CD14-positive monocyte (primary cell): ENCODE data around the gene TMEM132D. TPM values are rescaled to one million over a fixed set of nuclear protein-coding genes. Genes with fewer than 3 reads are reported as not detected.

ENCODE experiments used
- DNase-seq, 3 donors: peaks; one replicate each; pipeline ENCODE4 v3.0.0-alpha.2; 2011 to 2022
- H2AFZ ChIP-seq: 2 replicates; pipeline ENCODE4 v1.6.0; 2012; ENCODE audit warnings: mild to moderate bottlenecking, low read depth, low read length, inconsistent platforms; ENCODE audit not compliant: insufficient read depth, poor library complexity, severe bottlenecking
- H3K27ac ChIP-seq, 2 donors: 1 replicate in 1 of 2; 2 replicates in 1 of 2; pipeline ENCODE4 v1.5.1; 2012 to 2013; ENCODE audit warnings: low read length in 2 of 2, control low read depth in 1 of 2, inconsistent platforms in 1 of 2, low read depth in 1 of 2, mild to moderate bottlenecking in 1 of 2
- H3K27me3 ChIP-seq, 2 donors: one replicate each; pipeline versions ENCODE4 v1.6.0 to v1.6.1; 2011 to 2013; ENCODE audit warnings: low read length in 2 of 2; ENCODE audit not compliant: control insufficient read depth in 2 of 2, insufficient read depth in 2 of 2
- H3K36me3 ChIP-seq, 2 donors: replicated peaks in 1 of 2; 1 replicate in 1 of 2; 2 replicates in 1 of 2; pipeline versions ENCODE4 v1.5.1 to v1.6.1; 2012 to 2013; ENCODE audit warnings: low read length in 2 of 2, control low read depth in 1 of 2, inconsistent platforms in 1 of 2, mild to moderate bottlenecking in 1 of 2; ENCODE audit not compliant: insufficient read depth in 2 of 2, control insufficient read depth in 1 of 2
- H3K4me1 ChIP-seq, 2 donors: 1 replicate in 1 of 2; 2 replicates in 1 of 2; pipeline versions ENCODE4 v1.5.1 to v1.6.1; 2012 to 2013; ENCODE audit warnings: low read length in 2 of 2, control low read depth in 1 of 2, inconsistent platforms in 1 of 2, mild to moderate bottlenecking in 1 of 2, moderate library complexity in 1 of 2; ENCODE audit not compliant: insufficient read depth in 2 of 2, control insufficient read depth in 1 of 2
- H3K4me2 ChIP-seq: replicated peaks from 2 replicates; pipeline ENCODE3; 2012; ENCODE audit warnings: low read length, moderate library complexity, mild to moderate bottlenecking; ENCODE audit not compliant: poor library complexity, severe bottlenecking; ENCODE audit errors: extremely low read depth
- H3K4me3 ChIP-seq, 3 experiments: fragments of 200-600 bp in 1 of 3; sonication (generic) in 1 of 3; replicated peaks in 1 of 3; 1 replicate in 2 of 3; 2 replicates in 1 of 3; pipeline ENCODE4 v1.5.1; 2011 to 2013; ENCODE audit warnings: low read length in 3 of 3, mild to moderate bottlenecking in 3 of 3, control low read depth in 2 of 3, low read depth in 2 of 3, inconsistent platforms in 1 of 3, moderate library complexity in 1 of 3
- H3K79me2 ChIP-seq: 2 replicates; pipeline ENCODE4 v1.6.0; 2012; ENCODE audit warnings: mild to moderate bottlenecking, control low read depth, inconsistent platforms, low read length, moderate library complexity; ENCODE audit not compliant: insufficient read depth
- H3K9ac ChIP-seq: 2 replicates; pipeline ENCODE4 v1.6.0; 2017; ENCODE audit warnings: low read length, mild to moderate bottlenecking; ENCODE audit not compliant: insufficient read depth, poor library complexity, severe bottlenecking
- H3K9me3 ChIP-seq, 2 donors: replicated peaks in 1 of 2; 1 replicate in 1 of 2; 2 replicates in 1 of 2; pipeline versions ENCODE4 v1.5.1 to v1.6.1; 2012 to 2013; ENCODE audit warnings: low read length in 2 of 2, control low read depth in 1 of 2; ENCODE audit not compliant: control insufficient read depth in 1 of 2, insufficient read depth in 1 of 2
- H4K20me1 ChIP-seq: 2 replicates; pipeline ENCODE4 v1.6.0; 2012; ENCODE audit warnings: mild to moderate bottlenecking, low read length, control low read depth, moderate library complexity; ENCODE audit not compliant: insufficient read depth
- H3K27ac Mint-ChIP-seq, 7 donors: one replicate each; pipeline ENCODE4 v1.8.0; 2020; ENCODE audit warnings: mild to moderate bottlenecking in 7 of 7, mixed read lengths in 7 of 7, moderate library complexity in 6 of 7, inconsistent platforms in 2 of 7
- H3K27me3 Mint-ChIP-seq, 3 donors: one replicate each; pipeline ENCODE4 v1.8.0; 2021 to 2022; ENCODE audit warnings: low read depth in 3 of 3, mild to moderate bottlenecking in 3 of 3, mixed read lengths in 3 of 3, moderate library complexity in 3 of 3, inconsistent platforms in 1 of 3
- H3K36me3 Mint-ChIP-seq, 2 donors: one replicate each; pipeline ENCODE4 v1.8.0; 2020; ENCODE audit warnings: mixed read lengths in 2 of 2, inconsistent platforms in 1 of 2, mild to moderate bottlenecking in 1 of 2
- H3K4me1 Mint-ChIP-seq: one replicate; pipeline ENCODE4 v1.8.0; 2020; ENCODE audit warnings: mild to moderate bottlenecking, mixed read lengths
- H3K4me3 Mint-ChIP-seq, 2 donors: one replicate each; pipeline ENCODE4 v1.8.0; 2020; ENCODE audit warnings: mild to moderate bottlenecking in 2 of 2, mixed read lengths in 2 of 2, moderate library complexity in 1 of 2
- H3K9me3 Mint-ChIP-seq, 7 donors: one replicate each; pipeline ENCODE4 v1.8.0; 2020 to 2022; ENCODE audit warnings: mixed read lengths in 7 of 7, mild to moderate bottlenecking in 6 of 7, moderate library complexity in 6 of 7, inconsistent platforms in 2 of 7
- CTCF ChIP-seq: fragments of 200-600 bp; IDR thresholded peaks from one replicate; pipeline ENCODE4 v1.8.0; 2022; ENCODE audit warnings: antibody characterized with exemption, mild to moderate bottlenecking
- WGBS: methylation state at CpG from one replicate; pipeline ENCODE4 v1.1.5; 2013; ENCODE audit warnings: missing lambda C conversion rate; ENCODE audit not compliant: insufficient coverage; 5-methylcytosine and 5-hydroxymethylcytosine counted together
- intact Hi-C, 2 donors: fragments of 100-400 bp; cut with micrococcal nuclease; formaldehyde crosslinking; loops; one replicate each; pipeline versions ENCODE4 v1.15.0 to v1.15.1; 2023
- polyA plus RNA-seq, 3 donors: library from polyadenylated mRNA; depleted of rRNA in 1 of 3; unstranded in 2 of 3; stranded (reverse) in 1 of 3; fragments of 300-500 nt in 2 of 3; fragments of >200 nt in 1 of 3; fragmentation: Illumina TruSeq in 2 of 3; gene quantifications; 1 replicate in 2 of 3; 2 replicates in 1 of 3; pipeline ENCODE4 v1.2.3, GENCODE V29; 2012 to 2021

Gene TMEM132D
- polyA plus RNA-seq, 3 donors = 0.04 TPM; not detected in 2

GRCh38 chr12:129160282-129160681 is 743.5 kb downstream of the TMEM132D start:
- H3K79me2 ChIP-seq = no peaks in the 10 kb centered on the region
- Mint-ChIP-seq H3K36me3 (no peaks in the 10 kb centered on the region), H3K27me3 (peaks cover 0 to 2% (median 0%) of the 10 kb centered on the region in 3 donors), H3K27ac (no peak overlapping the region), H3K4me1 (no peaks in the 10 kb centered on the region), H3K4me3 (no peak overlapping the region), H3K9me3 (peaks cover 7 to 16% (median 12%) of the 10 kb centered on the region in 7 donors)
- H3K4me1 ChIP-seq = no peaks in the 10 kb centered on the region
- no peak overlapping the region for H3K27ac ChIP-seq
- H3K9me3 ChIP-seq = peaks cover 14 to 17% of the 10 kb centered on the region in 2 donors
- no peaks in the 10 kb centered on the region for H3K27me3 ChIP-seq
- DNase-seq = no peak
- H4K20me1 ChIP-seq = no peaks in the 10 kb centered on the region
- no peak overlapping the region for H3K9ac ChIP-seq
- H3K4me2 ChIP-seq = no peak overlapping the region
- H3K4me3 ChIP-seq = no peak overlapping the region
- H2AFZ ChIP-seq = no peak overlapping the region
- H3K36me3 ChIP-seq = no peaks in the 10 kb centered on the region
- TF ChIP-seq CTCF = no peak
- intact Hi-C loops = no loop called here

GRCh38 chr12:129152351-129153104 is 751.3 kb downstream of the TMEM132D start:
- H3K4me1 Mint-ChIP-seq = no peaks in the 10 kb centered on the region
- H3K27ac ChIP-seq = no peak overlapping the region
- no peak overlapping the region for H3K27ac Mint-ChIP-seq
- H3K9ac ChIP-seq = no peak overlapping the region
- H3K4me2 ChIP-seq = no peak overlapping the region
- peaks cover 0 to 8% (median 3%) of the 10 kb centered on the region in 7 donors for H3K9me3 Mint-ChIP-seq
- no peaks in the 10 kb centered on the region for H3K36me3 Mint-ChIP-seq
- H4K20me1 ChIP-seq = no peaks in the 10 kb centered on the region
- no peak overlapping the region for H3K4me3 ChIP-seq
- H3K79me2 ChIP-seq = no peaks in the 10 kb centered on the region
- H3K36me3 ChIP-seq = no peaks in the 10 kb centered on the region
- no peaks in the 10 kb centered on the region for H3K4me1 ChIP-seq
- no peak overlapping the region for H3K4me3 Mint-ChIP-seq
- intact Hi-C loops = no loop called here
- peaks cover 0 to 6% (median 3%) of the 10 kb centered on the region in 3 donors for H3K27me3 Mint-ChIP-seq
- 42% methylated on average over 5 of the region's 10 CpGs for WGBS
- H3K9me3 ChIP-seq = peaks cover 0 to 2% of the 10 kb centered on the region in 2 donors
- no peak for TF ChIP-seq CTCF
- H3K27me3 ChIP-seq = no peaks in the 10 kb centered on the region
- DNase-seq = no peak
- no peak overlapping the region for H2AFZ ChIP-seq
